ENCODE measurements around the gene JAGN1. TPM values are rescaled to one million over a fixed set of nuclear protein-coding genes. Genes with fewer than 3 reads are reported as not detected.
"Not testable (repeated sequence)": the region's sequence is repeated elsewhere in the genome, so short reads cannot be mapped to it uniquely, and the experiment has no call there.

The JAGN1 gene
- total RNA-seq, 4 donors from 2014 or later, result 42.8 to 96.4 (median 67.0) TPM

DNA sequence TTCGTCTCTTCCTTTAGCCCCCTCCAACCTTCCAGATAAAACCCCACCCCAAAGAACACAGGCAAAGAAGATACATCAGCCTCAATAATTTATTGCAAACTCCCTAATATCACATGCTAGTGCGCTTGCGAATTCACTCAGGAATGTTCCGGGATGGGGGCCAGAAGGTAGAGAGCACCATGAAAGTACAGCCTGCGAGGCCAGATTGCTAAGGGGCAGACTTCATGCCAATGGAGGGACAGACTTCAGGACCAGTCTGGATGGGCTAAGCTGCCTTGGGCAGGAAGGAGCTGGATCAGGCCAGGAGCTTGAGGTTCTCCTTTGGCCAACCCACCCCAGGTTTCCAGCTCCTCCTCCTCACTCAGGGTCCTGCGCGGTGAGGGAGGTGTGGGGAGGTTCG is 23.8 kb upstream of the JAGN1 start:
- peaks cover 0 to 7% of the 10 kb centered on the region in 2 donors for H3K4me1 ChIP-seq
- no peak overlapping the region for H3K4me3 ChIP-seq
- in situ Hi-C loops (cut with MboI; ENCODE audit: low sequenced_read_pairs in 4 of 4), result no loop called here
- H3K9me3 ChIP-seq, result no peaks in the 10 kb centered on the region
- H3K27me3 ChIP-seq, result no peaks in the 10 kb centered on the region
- TF ChIP-seq, protein P1, sequence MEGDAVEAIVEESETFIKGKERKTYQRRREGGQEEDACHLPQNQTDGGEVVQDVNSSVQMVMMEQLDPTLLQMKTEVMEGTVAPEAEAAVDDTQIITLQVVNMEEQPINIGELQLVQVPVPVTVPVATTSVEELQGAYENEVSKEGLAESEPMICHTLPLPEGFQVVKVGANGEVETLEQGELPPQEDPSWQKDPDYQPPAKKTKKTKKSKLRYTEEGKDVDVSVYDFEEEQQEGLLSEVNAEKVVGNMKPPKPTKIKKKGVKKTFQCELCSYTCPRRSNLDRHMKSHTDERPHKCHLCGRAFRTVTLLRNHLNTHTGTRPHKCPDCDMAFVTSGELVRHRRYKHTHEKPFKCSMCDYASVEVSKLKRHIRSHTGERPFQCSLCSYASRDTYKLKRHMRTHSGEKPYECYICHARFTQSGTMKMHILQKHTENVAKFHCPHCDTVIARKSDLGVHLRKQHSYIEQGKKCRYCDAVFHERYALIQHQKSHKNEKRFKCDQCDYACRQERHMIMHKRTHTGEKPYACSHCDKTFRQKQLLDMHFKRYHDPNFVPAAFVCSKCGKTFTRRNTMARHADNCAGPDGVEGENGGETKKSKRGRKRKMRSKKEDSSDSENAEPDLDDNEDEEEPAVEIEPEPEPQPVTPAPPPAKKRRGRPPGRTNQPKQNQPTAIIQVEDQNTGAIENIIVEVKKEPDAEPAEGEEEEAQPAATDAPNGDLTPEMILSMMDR (IDR thresholded peaks at IDR 0.05 in 4 of 5, conservative IDR thresholded peaks at IDR 0.05 in 1 of 5), result no peak
- TF ChIP-seq POLR2A (IDR thresholded peaks at IDR 0.05), result no peak
- intact Hi-C loops (cut with DNase I; ENCODE audit: low total_unique reads), result no loop called here
- no peaks in the 10 kb centered on the region for H3K36me3 ChIP-seq
- no peak overlapping the region for H3K27ac ChIP-seq
- peak; percentile 33 to 50 for DNase-seq
- ATAC-seq, result peak; percentile 63 to 78

DNA sequence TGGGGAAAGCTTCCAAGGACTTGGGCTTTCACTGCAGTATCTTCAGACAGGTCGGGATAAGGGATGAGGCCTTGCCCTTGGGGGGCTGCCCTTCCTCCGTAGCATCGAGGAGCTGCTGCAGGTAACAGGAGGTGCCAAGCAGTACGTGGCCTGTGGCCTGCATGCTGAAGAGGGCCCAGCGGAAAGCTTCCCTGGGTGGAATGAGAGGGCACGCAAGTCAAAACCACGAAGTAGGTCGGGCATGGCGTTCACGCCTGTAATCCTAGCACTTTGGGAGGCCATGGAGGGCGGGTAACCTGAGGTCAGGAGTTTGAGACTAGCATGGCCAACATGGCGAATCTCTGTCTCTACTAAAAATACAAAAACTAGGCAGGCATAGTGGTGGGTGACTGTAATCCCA is 23.3 kb upstream of the JAGN1 start:
- in situ Hi-C loops (cut with MboI; ENCODE audit: low sequenced_read_pairs in 4 of 4) (no loop called here), intact Hi-C loops (cut with DNase I; ENCODE audit: low total_unique reads) (no loop called here)
- TF ChIP-seq POLR2A (IDR thresholded peaks at IDR 0.05), result no peak
- TF ChIP-seq, protein P1 (IDR thresholded peaks at IDR 0.05 in 4 of 5, conservative IDR thresholded peaks at IDR 0.05 in 1 of 5), result no peak
- no peak for DNase-seq
- no peaks in the 10 kb centered on the region for H3K36me3 ChIP-seq
- H3K27ac ChIP-seq, result no peak overlapping the region
- H3K27me3 ChIP-seq, result no peaks in the 10 kb centered on the region
- no peaks in the 10 kb centered on the region for H3K9me3 ChIP-seq
- no peak overlapping the region for H3K4me3 ChIP-seq
- ATAC-seq, result no peak
- H3K4me1 ChIP-seq, result peaks cover 0 to 7% of the 10 kb centered on the region in 2 donors

DNA sequence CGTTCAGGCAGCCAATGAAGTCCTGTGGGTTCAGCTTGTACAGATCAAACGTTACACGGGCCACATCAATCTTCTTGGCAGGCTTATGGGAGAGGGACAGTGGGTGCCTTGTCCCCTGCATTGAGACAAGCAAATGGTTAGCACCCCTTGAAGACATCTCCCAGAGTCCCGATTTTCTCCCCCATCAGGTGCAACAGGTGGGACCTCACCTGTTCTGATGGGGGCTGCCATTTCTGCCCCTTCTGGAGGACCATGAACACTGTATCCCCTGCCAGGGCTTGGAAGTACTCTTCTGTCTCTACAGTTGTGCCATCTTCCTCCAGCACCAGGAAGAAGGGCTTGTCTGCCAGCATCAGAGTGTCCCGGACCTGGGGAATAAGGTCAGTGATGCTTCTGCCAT is 20.5 kb upstream of the JAGN1 start:
- intact Hi-C loops (cut with DNase I; ENCODE audit: low total_unique reads) (no loop called here), in situ Hi-C loops (cut with MboI; ENCODE audit: low sequenced_read_pairs in 4 of 4) (no loop called here)

DNA sequence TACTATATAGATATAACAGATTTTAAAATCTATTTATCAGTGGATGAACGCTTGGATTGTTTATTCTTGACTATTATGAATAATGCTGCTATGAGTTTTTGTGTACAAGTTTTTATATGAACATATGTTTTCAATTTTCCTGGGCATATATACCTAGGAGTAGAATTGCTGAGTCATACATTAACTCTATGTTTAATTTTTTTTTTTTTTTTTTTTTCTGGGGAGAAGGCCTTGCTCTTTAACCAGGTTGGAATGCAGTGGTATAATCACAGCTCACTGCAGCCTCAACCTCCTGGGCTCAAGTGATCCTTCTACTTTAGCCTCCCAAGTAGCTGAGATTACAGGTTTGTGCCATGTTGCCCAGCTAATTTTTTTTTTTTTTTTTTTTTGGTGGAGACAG is 19.4 kb upstream of the JAGN1 start:
- Histone ChIP-seq H3K4me3 (no peak overlapping the region), H3K4me1 (peaks cover 5 to 7% of the 10 kb centered on the region in 2 donors), H3K27ac (no peak overlapping the region), H3K36me3 (no peaks in the 10 kb centered on the region), H3K9me3 (no peaks in the 10 kb centered on the region), H3K27me3 (no peaks in the 10 kb centered on the region)
- TF ChIP-seq, protein P1 (IDR thresholded peaks at IDR 0.05 in 4 of 5, conservative IDR thresholded peaks at IDR 0.05 in 1 of 5), result no peak
- TF ChIP-seq POLR2A (IDR thresholded peaks at IDR 0.05), result no peak
- intact Hi-C loops (cut with DNase I; ENCODE audit: low total_unique reads), result no loop called here
- DNase-seq (no peak), ATAC-seq (no peak)
- in situ Hi-C loops (cut with MboI; ENCODE audit: low sequenced_read_pairs in 4 of 4), result no loop called here

More for the DNA sequence above, 20.5 kb upstream of the JAGN1 start:
- Histone ChIP-seq H3K27me3 (no peaks in the 10 kb centered on the region), H3K9me3 (no peaks in the 10 kb centered on the region), H3K36me3 (no peaks in the 10 kb centered on the region), H3K4me3 (no peak overlapping the region), H3K4me1 (no peaks in the 10 kb centered on the region), H3K27ac (no peak overlapping the region)
- no peak for DNase-seq
- TF ChIP-seq, protein P1 (IDR thresholded peaks at IDR 0.05 in 4 of 5, conservative IDR thresholded peaks at IDR 0.05 in 1 of 5), result no peak
- no peak for TF ChIP-seq POLR2A (IDR thresholded peaks at IDR 0.05)
- no peak for ATAC-seq

DNA sequence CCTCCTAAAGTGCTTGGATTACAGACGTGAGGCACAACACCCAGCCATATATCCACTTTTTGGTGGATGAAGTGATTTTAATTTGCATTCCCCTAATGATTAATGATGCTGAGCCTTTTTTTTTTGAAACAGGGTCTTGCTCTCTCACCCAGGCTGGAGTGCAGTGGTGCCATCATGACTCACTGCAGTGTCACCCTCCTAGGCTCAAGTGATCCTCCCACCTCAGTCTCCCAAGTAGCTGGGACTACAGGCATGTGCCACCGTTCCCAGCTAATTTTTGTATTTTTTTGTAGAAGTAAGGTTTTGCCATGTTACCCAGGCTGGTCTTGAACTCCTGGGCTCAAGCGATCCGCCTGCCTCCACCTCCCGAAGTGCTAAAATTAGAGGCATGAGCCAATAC is 18.3 kb upstream of the JAGN1 start:
- H3K9me3 ChIP-seq; intact Hi-C loops (cut with DNase I; ENCODE audit: low total_unique reads); H3K4me1 ChIP-seq; H3K36me3 ChIP-seq; ATAC-seq; H3K27me3 ChIP-seq; H3K4me3 ChIP-seq; DNase-seq; H3K27ac ChIP-seq; in situ Hi-C loops (cut with MboI; ENCODE audit: low sequenced_read_pairs in 4 of 4): not testable (repeated sequence)
